ENCODE measurements around the gene SV2A.

The SV2A gene

DNA sequence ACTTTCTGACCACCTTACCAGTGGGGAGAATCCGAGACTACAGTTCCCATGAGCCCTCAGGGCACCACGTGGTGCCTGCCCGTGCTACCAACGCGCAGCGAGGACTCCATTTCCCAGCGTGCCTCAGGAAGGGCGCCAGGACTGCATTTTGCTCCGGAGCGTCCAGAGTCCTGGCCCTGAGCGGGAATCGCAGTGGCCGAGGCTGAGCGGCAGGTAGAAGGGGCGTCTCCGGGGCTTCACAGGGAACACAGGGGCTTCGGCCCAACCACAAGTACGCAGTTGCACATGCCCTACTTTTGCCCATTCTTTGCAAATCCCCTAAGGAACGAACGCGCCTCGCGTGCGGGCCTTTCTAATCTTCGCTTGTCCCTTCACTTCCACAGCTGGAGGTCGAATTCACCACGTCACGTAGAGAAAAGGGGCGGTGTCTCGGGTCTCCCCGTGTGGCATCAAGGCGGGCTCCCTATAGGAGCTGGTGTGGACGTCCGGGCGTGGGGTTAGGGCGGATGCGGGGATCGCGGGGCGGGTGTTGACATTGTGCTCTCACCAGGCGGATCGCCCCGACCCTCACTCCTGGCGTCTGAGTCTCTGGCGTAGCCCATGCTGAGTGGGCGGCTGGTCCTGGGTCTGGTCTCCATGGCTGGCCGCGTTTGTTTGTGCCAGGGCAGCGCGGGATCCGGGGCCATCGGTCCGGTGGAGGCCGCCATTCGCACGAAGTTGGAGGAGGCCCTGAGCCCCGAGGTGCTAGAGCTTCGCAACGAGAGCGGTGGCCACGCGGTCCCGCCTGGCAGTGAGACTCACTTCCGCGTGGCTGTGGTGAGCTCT is 18.0 kb downstream of the SV2A start, which contains the start of gene BOLA1:
Gene BOLA1 (plus strand): TSS at position 109 of the 825 bp plus-strand sequence. CDS start 492 bp downstream, at position 601.
- TF ChIP-seq POLR2AphosphoS5 (IDR thresholded peaks at IDR 0.05; ENCODE audit: low read depth): peak; percentile 56
- TF ChIP-seq GABPA (IDR thresholded peaks at IDR 0.05; ENCODE audit: low read depth): no peak; the same call in 1 of the 2 replicates
- no peaks in the 10 kb centered on the region for H3K27me3 ChIP-seq (ENCODE audit: insufficient read depth, poor library complexity, severe bottlenecking)
- DNase-seq (ENCODE audit: low read depth in 1 of 2, low spot score in 1 of 2): peak; percentile 78 to 88
- H3K27ac ChIP-seq (replicated peaks): peak within 1 kb of the TSS; percentile 55
- peak within 1 kb of the TSS; percentile 48 for H3K4me3 ChIP-seq (replicated peaks; ENCODE audit: insufficient read depth, low read length)

DNA sequence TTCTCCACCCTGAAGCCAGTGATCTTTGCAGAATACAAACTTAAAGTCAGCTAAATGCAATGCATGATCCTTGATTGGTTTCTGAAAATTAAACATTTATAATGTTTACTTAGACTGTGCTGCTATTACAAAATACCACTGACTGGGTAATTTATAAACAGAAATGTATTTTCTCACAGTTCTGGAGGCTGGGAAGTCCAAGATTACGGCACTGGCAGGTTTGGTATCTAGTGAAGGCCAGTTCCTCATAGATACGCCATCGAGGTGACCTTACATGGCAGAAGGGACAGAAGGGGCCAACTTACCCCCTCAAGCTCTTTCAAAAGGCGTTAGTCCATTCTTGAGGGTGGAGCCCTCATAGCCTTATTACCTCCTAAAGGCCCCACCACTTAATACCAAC is 21.1 kb downstream of the SV2A start:
- TF ChIP-seq SPI1 (IDR thresholded peaks at IDR 0.05; ENCODE audit: borderline replicate concordance, low read depth) (no peak), POLR2AphosphoS5 (IDR thresholded peaks at IDR 0.05; ENCODE audit: low read depth) (no peak)
- TF ChIP-seq, protein P1, sequence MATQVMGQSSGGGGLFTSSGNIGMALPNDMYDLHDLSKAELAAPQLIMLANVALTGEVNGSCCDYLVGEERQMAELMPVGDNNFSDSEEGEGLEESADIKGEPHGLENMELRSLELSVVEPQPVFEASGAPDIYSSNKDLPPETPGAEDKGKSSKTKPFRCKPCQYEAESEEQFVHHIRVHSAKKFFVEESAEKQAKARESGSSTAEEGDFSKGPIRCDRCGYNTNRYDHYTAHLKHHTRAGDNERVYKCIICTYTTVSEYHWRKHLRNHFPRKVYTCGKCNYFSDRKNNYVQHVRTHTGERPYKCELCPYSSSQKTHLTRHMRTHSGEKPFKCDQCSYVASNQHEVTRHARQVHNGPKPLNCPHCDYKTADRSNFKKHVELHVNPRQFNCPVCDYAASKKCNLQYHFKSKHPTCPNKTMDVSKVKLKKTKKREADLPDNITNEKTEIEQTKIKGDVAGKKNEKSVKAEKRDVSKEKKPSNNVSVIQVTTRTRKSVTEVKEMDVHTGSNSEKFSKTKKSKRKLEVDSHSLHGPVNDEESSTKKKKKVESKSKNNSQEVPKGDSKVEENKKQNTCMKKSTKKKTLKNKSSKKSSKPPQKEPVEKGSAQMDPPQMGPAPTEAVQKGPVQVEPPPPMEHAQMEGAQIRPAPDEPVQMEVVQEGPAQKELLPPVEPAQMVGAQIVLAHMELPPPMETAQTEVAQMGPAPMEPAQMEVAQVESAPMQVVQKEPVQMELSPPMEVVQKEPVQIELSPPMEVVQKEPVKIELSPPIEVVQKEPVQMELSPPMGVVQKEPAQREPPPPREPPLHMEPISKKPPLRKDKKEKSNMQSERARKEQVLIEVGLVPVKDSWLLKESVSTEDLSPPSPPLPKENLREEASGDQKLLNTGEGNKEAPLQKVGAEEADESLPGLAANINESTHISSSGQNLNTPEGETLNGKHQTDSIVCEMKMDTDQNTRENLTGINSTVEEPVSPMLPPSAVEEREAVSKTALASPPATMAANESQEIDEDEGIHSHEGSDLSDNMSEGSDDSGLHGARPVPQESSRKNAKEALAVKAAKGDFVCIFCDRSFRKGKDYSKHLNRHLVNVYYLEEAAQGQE (IDR thresholded peaks at IDR 0.05; ENCODE audit: insufficient replicate concordance, low read depth): no peak
- H3K27ac ChIP-seq (replicated peaks): no peak overlapping the region
- no peak overlapping the region for H3K4me3 ChIP-seq (replicated peaks; ENCODE audit: insufficient read depth, low read length)
- no peaks in the 10 kb centered on the region for H3K27me3 ChIP-seq (ENCODE audit: insufficient read depth, poor library complexity, severe bottlenecking)
- no peak for DNase-seq (ENCODE audit: low read depth in 1 of 2, low spot score in 1 of 2)

DNA sequence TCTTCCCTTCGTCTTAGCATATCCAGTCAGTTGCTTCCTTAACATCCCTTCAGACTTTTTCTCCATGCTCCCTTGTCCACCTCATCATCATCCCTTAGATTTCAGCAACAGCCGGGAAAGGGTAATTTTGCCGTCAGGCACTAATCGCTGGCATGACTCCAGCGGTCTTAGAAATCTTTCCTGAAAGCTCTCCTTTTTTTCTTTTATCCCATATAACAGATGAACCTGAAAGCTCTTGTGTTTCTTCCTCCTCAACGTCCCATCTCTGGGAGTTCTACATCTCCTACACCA is 28.7 kb downstream of the SV2A start:
- no peak for DNase-seq (ENCODE audit: low read depth in 1 of 2, low spot score in 1 of 2)

DNA sequence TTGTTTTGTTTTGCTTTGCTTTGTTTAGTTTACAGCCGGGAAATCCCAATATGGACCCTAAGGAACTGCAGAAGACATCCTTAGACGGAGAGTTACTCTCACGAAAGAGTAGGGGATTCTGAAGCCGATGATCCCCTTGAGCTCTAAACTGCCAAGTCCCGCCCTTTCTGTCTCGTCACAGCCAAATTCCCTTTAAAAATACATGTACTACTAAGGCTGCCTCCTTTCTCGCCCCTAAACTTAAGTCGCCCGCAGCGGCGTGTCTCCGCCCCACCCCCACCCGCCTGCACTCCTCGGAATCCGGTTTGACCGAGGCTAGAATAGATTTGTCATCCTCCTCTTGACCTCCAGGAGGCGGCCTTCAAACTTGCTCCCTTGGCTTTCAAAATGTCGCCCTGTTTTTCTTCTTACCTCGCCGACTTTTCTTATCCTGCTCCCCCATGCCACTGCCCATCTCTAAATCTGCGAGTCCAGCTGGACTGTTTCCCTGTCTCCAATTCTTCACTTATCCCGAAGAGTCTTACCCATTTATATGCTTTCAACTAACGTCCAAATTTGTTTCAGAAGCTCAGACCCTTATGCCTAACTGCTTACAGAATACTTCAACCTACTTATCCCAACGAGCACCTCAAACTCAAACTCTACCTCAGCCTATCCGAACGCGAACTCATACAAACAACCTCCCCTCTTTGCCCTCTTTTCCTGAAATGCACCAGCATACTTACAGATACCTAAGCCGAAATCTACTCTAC is 29.2 kb downstream of the SV2A start:
- Histone ChIP-seq H3K27me3 (ENCODE audit: insufficient read depth, poor library complexity, severe bottlenecking) (no peaks in the 10 kb centered on the region), H3K4me3 (replicated peaks; ENCODE audit: insufficient read depth, low read length) (peak overlapping the region; percentile 36), H3K27ac (replicated peaks) (peak overlapping the region; percentile 98)
- DNase-seq (ENCODE audit: low read depth in 1 of 2, low spot score in 1 of 2): peak; percentile 72 to 88
- TF ChIP-seq SPI1 (IDR thresholded peaks at IDR 0.05; ENCODE audit: borderline replicate concordance, low read depth) (no peak), GABPA (IDR thresholded peaks at IDR 0.05; ENCODE audit: low read depth) (no peak), POLR2AphosphoS5 (IDR thresholded peaks at IDR 0.05; ENCODE audit: low read depth) (peak; percentile 59)
- TF ChIP-seq, protein P1 (IDR thresholded peaks at IDR 0.05; ENCODE audit: insufficient replicate concordance, low read depth): no peak
- TF ChIP-seq, protein P2, sequence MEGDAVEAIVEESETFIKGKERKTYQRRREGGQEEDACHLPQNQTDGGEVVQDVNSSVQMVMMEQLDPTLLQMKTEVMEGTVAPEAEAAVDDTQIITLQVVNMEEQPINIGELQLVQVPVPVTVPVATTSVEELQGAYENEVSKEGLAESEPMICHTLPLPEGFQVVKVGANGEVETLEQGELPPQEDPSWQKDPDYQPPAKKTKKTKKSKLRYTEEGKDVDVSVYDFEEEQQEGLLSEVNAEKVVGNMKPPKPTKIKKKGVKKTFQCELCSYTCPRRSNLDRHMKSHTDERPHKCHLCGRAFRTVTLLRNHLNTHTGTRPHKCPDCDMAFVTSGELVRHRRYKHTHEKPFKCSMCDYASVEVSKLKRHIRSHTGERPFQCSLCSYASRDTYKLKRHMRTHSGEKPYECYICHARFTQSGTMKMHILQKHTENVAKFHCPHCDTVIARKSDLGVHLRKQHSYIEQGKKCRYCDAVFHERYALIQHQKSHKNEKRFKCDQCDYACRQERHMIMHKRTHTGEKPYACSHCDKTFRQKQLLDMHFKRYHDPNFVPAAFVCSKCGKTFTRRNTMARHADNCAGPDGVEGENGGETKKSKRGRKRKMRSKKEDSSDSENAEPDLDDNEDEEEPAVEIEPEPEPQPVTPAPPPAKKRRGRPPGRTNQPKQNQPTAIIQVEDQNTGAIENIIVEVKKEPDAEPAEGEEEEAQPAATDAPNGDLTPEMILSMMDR (IDR thresholded peaks at IDR 0.05; ENCODE audit: insufficient read depth, low read length): peak; percentile 43

More for the DNA sequence above, 28.7 kb downstream of the SV2A start:
- no peak for TF ChIP-seq SPI1 (IDR thresholded peaks at IDR 0.05; ENCODE audit: borderline replicate concordance, low read depth)
- TF ChIP-seq, protein P1 (IDR thresholded peaks at IDR 0.05; ENCODE audit: insufficient replicate concordance, low read depth): no peak
- no peak for TF ChIP-seq POLR2AphosphoS5 (IDR thresholded peaks at IDR 0.05; ENCODE audit: low read depth)
- TF ChIP-seq, protein P2 (IDR thresholded peaks at IDR 0.05; ENCODE audit: insufficient read depth, low read length): no peak
- no peak for TF ChIP-seq GABPA (IDR thresholded peaks at IDR 0.05; ENCODE audit: low read depth)
- H3K4me3 ChIP-seq (replicated peaks; ENCODE audit: insufficient read depth, low read length): peak overlapping the region; percentile 36
- H3K27me3 ChIP-seq (ENCODE audit: insufficient read depth, poor library complexity, severe bottlenecking): no peaks in the 10 kb centered on the region
- peak overlapping the region; percentile 98 for H3K27ac ChIP-seq (replicated peaks)

All from HL-60 (cell line).